Measurements from ENCODE around the gene JMY.

The JMY gene

GRCh38 chr5:79261897-79262296 is 26.0 kb downstream of the JMY start:
- H3K18ac ChIP-seq (ENCODE audit: low read length) = no peak overlapping the region
- H3K4ac ChIP-seq (ENCODE audit: low read depth, low read length) = no peak overlapping the region
- H3K27ac ChIP-seq (ENCODE audit: low read depth, low read length) = no peak overlapping the region

GRCh38 chr5:79263290-79263689 is 27.4 kb downstream of the JMY start:
- Histone ChIP-seq H3K27ac (ENCODE audit: low read depth, low read length) (no peak overlapping the region), H3K4ac (ENCODE audit: low read depth, low read length) (peak overlapping the region; percentile 56), H2BK120ac (ENCODE audit: low read depth, low read length) (no peak overlapping the region), H3K79me2 (ENCODE audit: control insufficient read depth, insufficient read depth, low read length) (peaks cover 4% of the 10 kb centered on the region), H3K9ac (ENCODE audit: low read length) (no peak overlapping the region), H2BK5ac (ENCODE audit: low read length) (no peak overlapping the region), H3K4me3 (ENCODE audit: low read length) (no peak overlapping the region), H3K36me3 (ENCODE audit: control insufficient read depth, insufficient read depth, low read length) (no peaks in the 10 kb centered on the region), H3K4me2 (ENCODE audit: low read length) (no peak overlapping the region), H4K5ac (ENCODE audit: low read length) (no peak overlapping the region), H3K56ac (ENCODE audit: low read length) (no peak overlapping the region), H3K27me3 (ENCODE audit: insufficient read depth, low read length, poor library complexity) (no peaks in the 10 kb centered on the region), H3K79me1 (ENCODE audit: low read length) (peaks cover 5% of the 10 kb centered on the region), H2AK5ac (ENCODE audit: low read length) (no peak overlapping the region), H3K4me1 (ENCODE audit: control insufficient read depth, low read depth, low read length) (no peaks in the 10 kb centered on the region), H2BK15ac (replicated peaks; ENCODE audit: low read depth) (no peak overlapping the region), H4K8ac (ENCODE audit: low read depth, low read length) (no peak overlapping the region), H3K18ac (ENCODE audit: low read length) (no peak overlapping the region), H3K23ac (ENCODE audit: low read length) (no peak overlapping the region)
- no CpG with 5 or more reads among the region's 7 CpGs for WGBS (ENCODE audit: extremely low coverage, insufficient coverage, low lambda C conversion rate)
- DNase-seq = no peak

More at GRCh38 chr5:79261897-79262296, 26.0 kb downstream of the JMY start:
- no peak for DNase-seq
- 100% methylated on average over 1 of the region's 4 CpGs for WGBS (ENCODE audit: extremely low coverage, insufficient coverage, low lambda C conversion rate)
- no peak overlapping the region for H2BK5ac ChIP-seq (ENCODE audit: low read length)
- H3K56ac ChIP-seq (ENCODE audit: low read length) = no peak overlapping the region
- H3K4me2 ChIP-seq (ENCODE audit: low read length) = no peak overlapping the region
- no peak overlapping the region for H3K9ac ChIP-seq (ENCODE audit: low read length)
- H3K79me1 ChIP-seq (ENCODE audit: low read length) = peaks cover 5% of the 10 kb centered on the region
- no peak overlapping the region for H3K4me3 ChIP-seq (ENCODE audit: low read length)
- H2AK5ac ChIP-seq (ENCODE audit: low read length) = no peak overlapping the region
- no peaks in the 10 kb centered on the region for H3K4me1 ChIP-seq (ENCODE audit: control insufficient read depth, low read depth, low read length)
- H3K23ac ChIP-seq (ENCODE audit: low read length) = no peak overlapping the region
- no peaks in the 10 kb centered on the region for H3K27me3 ChIP-seq (ENCODE audit: insufficient read depth, low read length, poor library complexity)
- H3K79me2 ChIP-seq (ENCODE audit: control insufficient read depth, insufficient read depth, low read length) = peaks cover 5% of the 10 kb centered on the region
- no peak overlapping the region for H2BK120ac ChIP-seq (ENCODE audit: low read depth, low read length)
- no peak overlapping the region for H4K5ac ChIP-seq (ENCODE audit: low read length)
- no peak overlapping the region for H4K8ac ChIP-seq (ENCODE audit: low read depth, low read length)
- H3K36me3 ChIP-seq (ENCODE audit: control insufficient read depth, insufficient read depth, low read length) = no peaks in the 10 kb centered on the region
- H2BK15ac ChIP-seq (replicated peaks; ENCODE audit: low read depth) = no peak overlapping the region

- Histone ChIP-seq H3K4me2 (ENCODE audit: low read length) (no peak overlapping the region), H2BK15ac (replicated peaks; ENCODE audit: low read depth) (no peak overlapping the region), H3K56ac (ENCODE audit: low read length) (no peak overlapping the region), H3K4me3 (ENCODE audit: low read length) (no peak overlapping the region), H3K4ac (ENCODE audit: low read depth, low read length) (no peak overlapping the region), H3K36me3 (ENCODE audit: control insufficient read depth, insufficient read depth, low read length) (no peaks in the 10 kb centered on the region), H3K79me1 (ENCODE audit: low read length) (peaks cover 3% of the 10 kb centered on the region), H3K18ac (ENCODE audit: low read length) (no peak overlapping the region), H3K4me1 (ENCODE audit: control insufficient read depth, low read depth, low read length) (no peaks in the 10 kb centered on the region), H4K5ac (ENCODE audit: low read length) (no peak overlapping the region), H2BK5ac (ENCODE audit: low read length) (no peak overlapping the region), H3K27me3 (ENCODE audit: insufficient read depth, low read length, poor library complexity) (no peaks in the 10 kb centered on the region), H3K23ac (ENCODE audit: low read length) (no peak overlapping the region), H2BK120ac (ENCODE audit: low read depth, low read length) (no peak overlapping the region), H4K8ac (ENCODE audit: low read depth, low read length) (no peak overlapping the region), H3K27ac (ENCODE audit: low read depth, low read length) (no peak overlapping the region), H2AK5ac (ENCODE audit: low read length) (no peak overlapping the region), H3K9ac (ENCODE audit: low read length) (no peak overlapping the region), H3K79me2 (ENCODE audit: control insufficient read depth, insufficient read depth, low read length) (no peaks in the 10 kb centered on the region)
- no peak for DNase-seq
These were observed 31.2 kb downstream of the JMY start for GRCh38 chr5:79267180-79267579.

DNA sequence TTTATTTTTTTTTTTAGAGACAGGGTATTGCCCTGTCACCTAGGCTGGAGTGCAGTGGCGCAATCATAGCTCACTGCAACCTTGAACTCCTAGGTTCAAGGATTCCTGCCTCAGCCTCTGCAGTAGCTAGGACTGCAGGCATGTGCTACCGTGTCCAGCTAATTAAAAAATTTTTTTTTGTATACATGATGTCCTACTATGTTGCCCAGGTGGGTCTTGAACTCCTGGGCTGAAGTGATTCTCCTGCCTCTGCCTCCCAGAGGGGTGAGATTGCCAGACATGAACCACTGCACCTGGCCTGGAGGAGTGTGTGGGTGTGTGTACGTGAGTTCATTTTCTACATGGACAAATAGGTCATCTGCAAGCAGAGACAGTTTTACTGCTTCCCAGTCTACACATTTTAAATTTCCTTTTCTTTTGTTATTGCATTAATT is 33.8 kb downstream of the JMY start:
- Histone ChIP-seq H3K23ac (ENCODE audit: low read length) (no peak overlapping the region), H3K36me3 (ENCODE audit: control insufficient read depth, insufficient read depth, low read length) (no peaks in the 10 kb centered on the region), H3K9ac (ENCODE audit: low read length) (no peak overlapping the region), H3K79me1 (ENCODE audit: low read length) (peaks cover 3% of the 10 kb centered on the region), H2BK120ac (ENCODE audit: low read depth, low read length) (no peak overlapping the region), H3K4me1 (ENCODE audit: control insufficient read depth, low read depth, low read length) (no peaks in the 10 kb centered on the region), H3K27me3 (ENCODE audit: insufficient read depth, low read length, poor library complexity) (no peaks in the 10 kb centered on the region), H3K18ac (ENCODE audit: low read length) (no peak overlapping the region), H3K79me2 (ENCODE audit: control insufficient read depth, insufficient read depth, low read length) (peaks cover 1% of the 10 kb centered on the region), H2BK5ac (ENCODE audit: low read length) (no peak overlapping the region), H3K4ac (ENCODE audit: low read depth, low read length) (no peak overlapping the region), H4K5ac (ENCODE audit: low read length) (no peak overlapping the region), H3K56ac (ENCODE audit: low read length) (no peak overlapping the region), H3K4me3 (ENCODE audit: low read length) (no peak overlapping the region), H2AK5ac (ENCODE audit: low read length) (no peak overlapping the region), H3K4me2 (ENCODE audit: low read length) (no peak overlapping the region), H2BK15ac (replicated peaks; ENCODE audit: low read depth) (no peak overlapping the region), H3K27ac (ENCODE audit: low read depth, low read length) (no peak overlapping the region), H4K8ac (ENCODE audit: low read depth, low read length) (no peak overlapping the region)
- no CpG with 5 or more reads among the region's 3 CpGs for WGBS (ENCODE audit: extremely low coverage, insufficient coverage, low lambda C conversion rate)
- no peak for DNase-seq

- Histone ChIP-seq H2BK5ac (ENCODE audit: low read length) (no peak overlapping the region), H2BK120ac (ENCODE audit: low read depth, low read length) (no peak overlapping the region), H3K56ac (ENCODE audit: low read length) (no peak overlapping the region), H2AK5ac (ENCODE audit: low read length) (no peak overlapping the region), H2BK15ac (replicated peaks; ENCODE audit: low read depth) (no peak overlapping the region), H3K4me1 (ENCODE audit: control insufficient read depth, low read depth, low read length) (no peaks in the 10 kb centered on the region), H4K8ac (ENCODE audit: low read depth, low read length) (no peak overlapping the region), H3K27me3 (ENCODE audit: insufficient read depth, low read length, poor library complexity) (no peaks in the 10 kb centered on the region), H3K4me3 (ENCODE audit: low read length) (no peak overlapping the region), H3K4ac (ENCODE audit: low read depth, low read length) (no peak overlapping the region), H3K4me2 (ENCODE audit: low read length) (no peak overlapping the region), H3K36me3 (ENCODE audit: control insufficient read depth, insufficient read depth, low read length) (no peaks in the 10 kb centered on the region), H3K27ac (ENCODE audit: low read depth, low read length) (no peak overlapping the region), H3K18ac (ENCODE audit: low read length) (no peak overlapping the region), H3K79me1 (ENCODE audit: low read length) (no peaks in the 10 kb centered on the region), H3K23ac (ENCODE audit: low read length) (no peak overlapping the region), H3K9ac (ENCODE audit: low read length) (no peak overlapping the region), H3K79me2 (ENCODE audit: control insufficient read depth, insufficient read depth, low read length) (peaks cover 1% of the 10 kb centered on the region), H4K5ac (ENCODE audit: low read length) (no peak overlapping the region)
- no peak for DNase-seq
- WGBS (ENCODE audit: extremely low coverage, insufficient coverage, low lambda C conversion rate) = no CpG with 5 or more reads among the region's 4 CpGs
These were observed 37.4 kb downstream of the JMY start for GRCh38 chr5:79273341-79273740.

GRCh38 chr5:79284846-79285245 is 48.9 kb downstream of the JMY start:
- Histone ChIP-seq H2AK5ac (ENCODE audit: low read length) (no peak overlapping the region), H3K4me1 (ENCODE audit: control insufficient read depth, low read depth, low read length) (no peaks in the 10 kb centered on the region), H3K4me3 (ENCODE audit: low read length) (no peak overlapping the region), H2BK15ac (replicated peaks; ENCODE audit: low read depth) (no peak overlapping the region), H3K27ac (ENCODE audit: low read depth, low read length) (no peak overlapping the region), H2BK120ac (ENCODE audit: low read depth, low read length) (no peak overlapping the region), H4K5ac (ENCODE audit: low read length) (no peak overlapping the region), H3K23ac (ENCODE audit: low read length) (no peak overlapping the region), H2BK5ac (ENCODE audit: low read length) (no peak overlapping the region), H3K79me1 (ENCODE audit: low read length) (no peaks in the 10 kb centered on the region), H4K8ac (ENCODE audit: low read depth, low read length) (no peak overlapping the region), H3K4me2 (ENCODE audit: low read length) (no peak overlapping the region), H3K18ac (ENCODE audit: low read length) (no peak overlapping the region), H3K9ac (ENCODE audit: low read length) (no peak overlapping the region), H3K4ac (ENCODE audit: low read depth, low read length) (no peak overlapping the region), H3K56ac (ENCODE audit: low read length) (no peak overlapping the region), H3K27me3 (ENCODE audit: insufficient read depth, low read length, poor library complexity) (no peaks in the 10 kb centered on the region), H3K36me3 (ENCODE audit: control insufficient read depth, insufficient read depth, low read length) (no peaks in the 10 kb centered on the region), H3K79me2 (ENCODE audit: control insufficient read depth, insufficient read depth, low read length) (no peaks in the 10 kb centered on the region)
- WGBS (ENCODE audit: extremely low coverage, insufficient coverage, low lambda C conversion rate) = no CpG with 5 or more reads among the region's 3 CpGs
- no peak for DNase-seq
